ENCODE measurements around the gene TTC21A. TPM values are rescaled to one million over a fixed set of nuclear protein-coding genes. Genes with fewer than 3 reads are reported as not detected.

TTC21A gene
- total and polyA plus RNA-seq, 10 of the 15 experiments (the other 5 are each of a cell fraction or from before 2014, with no cell fraction given): 0.62 to 3.2 (median 1.2) TPM

GRCh38 chr3:39173318-39174125, 66.0 kb downstream of the TTC21A start:
- no peak overlapping the region for H3K27ac ChIP-seq (ENCODE audit: control insufficient read depth, insufficient read depth)
- FAIRE-seq (no peak), DNase-seq (ENCODE audit: low read depth, low spot score) (no peak), ATAC-seq (no peak)
- RAD21 ChIA-PET (ENCODE audit: unreplicated experiment): no interaction called here
- intact Hi-C loops (cut with micrococcal nuclease; ENCODE audit: unreplicated experiment): no loop called here
- BruUV-seq (replicated peaks): no TSS peak
- no peaks in the 10 kb centered on the region for H3K36me3 ChIP-seq (ENCODE audit: control insufficient read depth in 2 of 2, insufficient read depth in 2 of 2, low read length in 1 of 2)
- CTCF ChIA-PET: interaction anchor here (0.7 to 2.7 kb wide), 5 partner anchors 18 to 119 kb away, joined by 3 to 14 read pairs (median 4); no protein-coding TSS in a partner anchor
- in situ Hi-C loops (cut with MboI): no loop called here
- no peaks in the 10 kb centered on the region for H4K20me1 ChIP-seq (ENCODE audit: control insufficient read depth, insufficient read depth)
- no peaks in the 10 kb centered on the region for H3K79me2 ChIP-seq (ENCODE audit: control insufficient read depth, insufficient read depth, low read length)
- H3K27me3 ChIP-seq (replicated peaks in 1 of 2; ENCODE audit: control insufficient read depth in 2 of 2, insufficient read depth in 2 of 2, low read length in 1 of 2): no peaks in the 10 kb centered on the region; a peak in 1 of 4 replicates
- H3K4me2 ChIP-seq (ENCODE audit: control insufficient read depth, insufficient read depth): no peak overlapping the region
- peaks cover 2% of the 10 kb centered on the region for H3K4me1 ChIP-seq (ENCODE audit: control insufficient read depth, insufficient read depth, low read length)
- no peak overlapping the region for H3K9ac ChIP-seq (ENCODE audit: control insufficient read depth, insufficient read depth, low read length)
- POLR2A ChIA-PET: interaction anchor here (1.1 kb wide), 1 partner anchor 15 kb away, joined by 3 read pairs; no protein-coding TSS in a partner anchor
- SMC1A ChIA-PET (ENCODE audit: uncharacterized antibody, unreplicated experiment): interaction anchor here (0.5 to 2.0 kb wide), 5 partner anchors 12 to 274 kb away, joined by 3 to 9 read pairs (median 3); no protein-coding TSS in a partner anchor
- H3K9me3 ChIP-seq (replicated peaks; ENCODE audit: control insufficient read depth, insufficient read depth, low read length): no peaks in the 10 kb centered on the region
- WGBS (ENCODE audit: insufficient coverage, insufficient replicate concordance, low lambda C conversion rate, missing lambda C conversion rate): 13% methylated on average over 2 of the region's 2 CpGs
- H3K4me3 ChIP-seq: no peak overlapping the region
- no peak overlapping the region for H2AFZ ChIP-seq (ENCODE audit: control insufficient read depth, low read depth, low read length)
- TF ChIP-seq HDAC6 (IDR thresholded peaks at IDR 0.05; ENCODE audit: unreplicated experiment) (no peak), NFIC (IDR thresholded peaks at IDR 0.05; ENCODE audit: low read depth, low read length) (no peak), ZBTB11 (CRISPR knock-in tag; IDR thresholded peaks at IDR 0.05) (no peak), SREBF2 (IDR thresholded peaks at IDR 0.05; ENCODE audit: low read length) (no peak), ATF2 (IDR thresholded peaks at IDR 0.05; ENCODE audit: low read length) (no peak), PBX3 (IDR thresholded peaks at IDR 0.05; ENCODE audit: insufficient replicate concordance, low read depth, low read length) (no peak), ZSCAN29 (IDR thresholded peaks at IDR 0.05) (no peak), YY1 (IDR thresholded peaks at IDR 0.05; ENCODE audit: low read depth, low read length) (no peak), ZNF687 (IDR thresholded peaks at IDR 0.05) (no peak), BMI1 (IDR thresholded peaks at IDR 0.05; ENCODE audit: borderline replicate concordance) (no peak), EP300 (IDR thresholded peaks at IDR 0.05; ENCODE audit: borderline replicate concordance in 1 of 2, control insufficient read depth in 1 of 2, low read depth in 2 of 2, low read length in 2 of 2) (no peak), SP1 (IDR thresholded peaks at IDR 0.05; ENCODE audit: low read depth, low read length) (no peak), MTA2 (IDR thresholded peaks at IDR 0.05; ENCODE audit: low read depth) (no peak)
